GM18861 (cell line): ENCODE measurements around the gene VAX1.
"Not testable (repeated sequence)": the region's sequence is repeated elsewhere in the genome, so short reads cannot be mapped to it uniquely, and the experiment has no call there.

Source experiments
- ATAC-seq: cut with Tn5 transposase; IDR thresholded peaks from one replicate; pipeline ENCODE4 v1.9.1; 2021; ENCODE audit not compliant: unreplicated experiment

VAX1 gene

GRCh38 chr10:117136391-117136975, 1.6 kb downstream of the VAX1 start:
- ATAC-seq = no peak

GRCh38 chr10:117135480-117136140, 2.5 kb downstream of the VAX1 start:
- no peak for ATAC-seq

GRCh38 chr10:117135026-117135372, 3.1 kb downstream of the VAX1 start:
- ATAC-seq = no peak

- no peak for ATAC-seq
Observed at GRCh38 chr10:117134306-117135025, 3.6 kb downstream of the VAX1 start.

- ATAC-seq = no peak
Observed at GRCh38 chr10:117134056-117134305, 4.1 kb downstream of the VAX1 start.

- ATAC-seq = no peak
Observed at GRCh38 chr10:117133273-117134055, 4.6 kb downstream of the VAX1 start.

GRCh38 chr10:117132751-117133231, 5.3 kb downstream of the VAX1 start:
- no peak for ATAC-seq

- ATAC-seq = no peak
Observed at GRCh38 chr10:117131376-117132327, 6.4 kb downstream of the VAX1 start.

GRCh38 chr10:117130862-117131375, 7.2 kb downstream of the VAX1 start:
- no peak for ATAC-seq

DNA sequence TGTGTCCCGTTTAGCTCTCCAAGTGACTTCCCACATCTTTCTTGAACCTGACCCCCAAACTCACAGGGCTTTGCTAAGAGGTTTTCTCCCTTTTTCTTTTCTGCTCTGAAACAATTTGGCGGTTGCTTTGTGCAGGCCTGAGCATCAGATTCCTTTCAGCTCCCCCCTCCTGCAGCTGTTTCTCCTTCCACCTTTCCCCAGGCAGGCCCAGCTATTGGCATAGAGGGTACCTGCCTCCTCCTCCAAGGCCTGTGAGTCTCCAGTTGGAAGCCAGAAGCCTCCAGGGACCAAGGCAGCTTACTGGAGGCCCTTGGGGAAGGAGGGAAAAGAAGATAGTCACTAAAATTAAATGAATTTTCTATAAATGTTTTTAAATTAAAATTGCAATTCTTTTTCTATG, 7.7 kb downstream of the VAX1 start:
- ATAC-seq = no peak

GRCh38 chr10:117126645-117127044, 11.4 kb downstream of the VAX1 start:
- not testable (repeated sequence) for ATAC-seq

- ATAC-seq = no peak
Observed at GRCh38 chr10:117126034-117126433, 12.0 kb downstream of the VAX1 start.

DNA sequence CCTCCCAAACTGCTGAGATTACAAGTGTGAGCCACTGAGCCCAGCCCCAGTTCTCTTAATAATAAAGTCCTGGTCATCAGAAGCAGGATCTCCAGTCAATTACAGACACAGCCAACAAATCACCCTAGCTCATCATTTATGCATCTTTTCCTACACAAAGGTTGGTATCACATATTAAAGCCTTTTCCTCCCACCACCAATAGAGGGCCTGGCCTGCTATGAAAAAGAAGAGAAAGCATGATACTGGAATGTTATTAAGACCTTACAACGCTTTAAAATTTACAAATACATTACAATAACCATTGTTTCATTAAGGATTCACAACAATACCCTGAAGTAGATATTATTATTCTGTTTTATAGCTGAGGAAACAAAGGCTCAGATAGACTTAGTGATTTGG, 25.9 kb downstream of the VAX1 start:
- no peak for ATAC-seq

DNA sequence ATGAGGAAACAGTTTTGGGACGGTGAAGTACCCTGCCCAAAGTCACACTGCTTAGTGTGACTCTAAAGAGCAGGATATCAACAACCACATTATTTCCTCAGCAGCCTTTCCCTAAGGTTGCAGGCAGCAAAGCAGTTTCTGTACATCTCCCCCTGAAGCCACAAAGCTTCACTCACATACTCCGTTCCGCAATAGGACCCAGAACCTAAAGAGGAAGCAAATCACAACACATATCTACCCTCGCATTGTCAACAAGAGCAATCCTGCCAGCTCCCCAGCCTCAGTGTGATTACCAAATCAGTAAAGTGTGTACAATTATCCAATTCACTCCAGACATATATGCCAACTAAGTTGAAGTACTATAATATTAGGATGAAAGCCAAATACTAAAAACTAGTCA, 30.8 kb downstream of the VAX1 start:
- no peak for ATAC-seq

DNA sequence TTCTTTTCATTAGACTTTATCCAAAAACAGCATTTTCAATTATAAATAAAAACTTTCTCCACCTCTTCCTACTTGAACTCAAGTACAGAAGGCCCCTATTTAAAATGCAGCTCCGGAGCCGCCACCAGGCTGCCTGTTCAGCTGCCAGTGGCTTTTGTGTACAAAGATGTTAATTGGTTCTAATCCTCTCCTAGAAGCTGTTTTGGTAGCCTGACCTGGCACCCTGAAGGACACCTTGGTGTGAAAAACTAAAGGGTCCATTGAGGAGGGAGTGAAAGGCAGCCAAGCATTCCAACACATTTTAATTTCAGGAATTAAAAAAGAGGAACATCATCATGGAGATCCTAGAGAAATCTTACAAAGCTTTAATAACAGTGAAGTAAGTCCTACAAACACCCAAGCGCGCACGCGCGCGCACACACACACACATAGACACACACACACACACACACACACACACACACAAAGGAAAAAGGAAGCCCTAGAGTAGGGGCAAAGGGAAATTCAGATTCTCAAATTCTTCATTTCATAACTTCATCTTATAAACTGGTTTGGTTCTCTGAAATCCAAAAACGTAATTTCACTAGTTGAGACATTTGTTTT, 41.4 kb downstream of the VAX1 start:
- no peak for ATAC-seq

- no peak for ATAC-seq
Observed at GRCh38 chr10:117094856-117095255, 43.2 kb downstream of the VAX1 start.

GRCh38 chr10:117092386-117092785, 45.7 kb downstream of the VAX1 start:
- no peak for ATAC-seq

GRCh38 chr10:117090834-117091233, 47.2 kb downstream of the VAX1 start:
- no peak for ATAC-seq

- no peak for ATAC-seq
Observed at GRCh38 chr10:117087521-117087920, 50.5 kb downstream of the VAX1 start.

DNA sequence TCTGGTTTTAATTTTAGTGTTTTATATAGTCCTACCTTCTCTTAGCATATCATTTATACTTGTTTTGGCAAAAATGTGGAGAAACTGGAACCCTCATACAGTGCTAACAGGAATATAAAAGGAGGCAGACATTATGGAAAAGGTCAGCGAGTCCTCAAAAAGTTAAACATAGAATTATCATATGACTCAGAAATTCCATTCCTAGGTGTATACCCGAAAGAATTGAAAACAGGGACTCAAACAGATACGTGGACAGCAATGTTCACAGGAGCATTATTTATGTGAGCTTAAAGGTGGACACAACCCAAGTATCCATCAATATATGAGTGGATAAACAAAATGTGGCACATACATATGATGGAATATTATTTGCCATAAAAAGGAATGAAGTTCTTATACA, 51.5 kb downstream of the VAX1 start:
- ATAC-seq = no peak
